GM12874 (cell line): ENCODE results near the gene EEIG2.

Source experiments
- CTCF ChIP-seq: IDR thresholded peaks from 2 replicates; pipeline ENCODE4 v1.5.1; 2011; ENCODE audit warnings: low read depth, mild to moderate bottlenecking, control low read depth, low read length, moderate library complexity; ENCODE audit not compliant: insufficient read depth

Gene EEIG2

DNA sequence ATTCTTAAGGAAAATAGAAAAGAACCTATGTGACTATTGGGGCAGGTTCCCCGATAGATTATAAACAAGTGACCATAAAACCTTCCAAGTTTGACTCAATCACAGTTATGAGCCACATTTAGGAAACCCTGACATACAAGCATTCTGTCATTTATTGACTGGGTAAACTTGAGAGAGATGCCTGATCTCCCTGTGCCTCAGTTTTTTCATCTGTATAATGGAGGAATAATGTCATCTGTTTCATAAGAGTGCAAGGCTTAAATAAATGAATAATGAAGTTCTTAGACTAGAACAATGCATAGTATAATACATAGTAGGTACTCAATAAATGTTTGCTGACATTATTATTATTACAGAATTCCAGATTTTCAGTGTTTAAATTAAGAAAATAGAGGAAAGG, 18.9 kb upstream of the EEIG2 start:
- TF ChIP-seq CTCF: no peak

- TF ChIP-seq CTCF: no peak
Measured at GRCh38 chr1:108541861-108542260, 18.0 kb upstream of the EEIG2 start.

DNA sequence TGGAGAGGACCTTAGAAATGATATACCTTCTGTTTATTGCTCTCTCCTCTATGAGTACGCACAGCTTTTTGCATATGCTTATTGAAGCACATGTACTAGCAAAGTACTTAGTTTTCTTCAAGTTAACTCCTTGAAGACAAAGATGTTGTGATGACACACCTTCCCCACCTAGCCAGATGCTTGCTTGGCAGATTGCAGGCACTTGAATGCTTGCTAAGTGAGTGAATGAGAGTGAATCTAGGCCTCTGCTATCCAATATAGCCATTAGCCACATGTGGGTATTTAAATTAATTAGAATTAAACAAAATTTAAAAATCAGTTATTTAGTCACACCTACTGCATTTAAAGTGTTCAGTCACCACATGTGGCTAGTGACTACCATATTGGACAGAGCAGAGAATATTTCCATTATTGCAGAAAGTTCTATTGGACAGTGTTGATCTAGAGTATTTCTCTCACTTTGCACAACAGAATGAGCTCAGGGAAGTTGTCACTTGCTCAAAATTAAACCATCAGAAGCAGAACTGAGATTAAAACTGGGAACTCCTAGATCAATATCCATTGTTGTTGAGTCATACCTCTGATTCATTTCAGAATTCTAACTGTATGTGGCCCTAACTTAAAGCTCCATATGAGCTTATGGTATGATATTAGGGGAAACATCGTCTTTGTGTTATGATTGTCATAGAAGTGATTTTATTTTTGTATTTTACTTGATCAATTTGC, 8.6 kb upstream of the EEIG2 start:
- TF ChIP-seq CTCF: no peak

DNA sequence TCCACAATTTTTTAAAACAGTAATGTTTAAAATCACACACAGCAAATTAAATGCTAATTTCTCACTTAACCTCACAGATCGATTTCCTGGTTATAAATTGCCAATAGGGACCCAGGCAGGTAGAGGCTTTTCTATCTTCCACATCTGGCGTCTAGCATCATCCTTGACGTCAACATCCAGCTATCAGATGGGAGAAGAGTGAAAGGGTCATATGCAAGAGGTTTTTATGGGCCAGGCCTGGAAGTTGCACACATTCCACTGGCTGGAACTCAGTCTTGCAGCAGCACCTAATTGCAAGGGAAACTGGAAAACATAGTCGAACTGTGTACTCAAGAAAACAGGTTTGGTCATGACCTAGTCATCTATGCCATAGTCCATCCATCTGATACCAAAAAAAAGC, 6.0 kb upstream of the EEIG2 start:
- no peak for TF ChIP-seq CTCF

- TF ChIP-seq CTCF: no peak
Measured at GRCh38 chr1:108554682-108555427, 5.0 kb upstream of the EEIG2 start.

DNA sequence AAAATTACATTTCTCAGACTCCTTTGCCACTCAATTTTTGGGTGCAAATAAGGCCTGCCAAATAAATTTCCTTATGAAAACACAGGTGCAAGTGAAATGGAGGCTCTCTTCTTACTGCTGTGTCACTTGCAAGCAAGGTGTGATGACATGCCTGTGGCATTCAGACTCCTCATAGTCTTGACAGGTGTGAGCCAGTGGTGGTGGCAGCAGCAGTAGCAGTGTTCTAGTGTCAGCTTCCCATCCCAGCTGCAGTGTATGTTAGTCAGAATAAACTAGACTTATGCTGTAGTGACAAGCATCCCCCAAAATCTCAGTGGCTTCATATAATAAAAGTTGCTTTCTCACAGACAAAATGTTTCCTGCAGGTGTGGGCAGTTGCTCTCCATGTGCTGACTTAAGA, 3.8 kb upstream of the EEIG2 start:
- no peak for TF ChIP-seq CTCF

DNA sequence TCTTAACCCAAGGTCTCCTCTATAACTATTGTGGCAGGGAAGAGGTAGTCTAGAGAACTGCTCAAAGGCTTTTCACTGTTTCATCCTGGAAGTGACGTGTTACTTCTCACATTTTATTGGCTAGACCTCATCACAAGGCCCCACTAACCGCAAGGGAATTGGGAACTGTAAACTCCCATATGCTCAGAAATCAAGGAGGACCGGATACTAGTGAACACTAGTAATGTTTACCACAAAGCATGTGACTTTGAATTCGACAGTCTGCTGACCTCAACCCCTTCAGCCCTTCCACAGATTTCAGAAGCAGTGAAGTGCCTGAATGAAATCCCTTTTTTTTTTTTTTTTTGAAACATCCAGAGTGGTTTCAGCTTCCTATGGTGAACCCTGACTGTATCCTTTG, 3.4 kb upstream of the EEIG2 start:
- TF ChIP-seq CTCF: no peak
